ENCODE results near the gene LRP5. TPM values are rescaled to one million over a fixed set of nuclear protein-coding genes. Genes with fewer than 3 reads are reported as not detected.

Gene LRP5
- total and polyA plus RNA-seq, 10 donors: 3.9 to 21.8 (median 14.1) TPM

DNA sequence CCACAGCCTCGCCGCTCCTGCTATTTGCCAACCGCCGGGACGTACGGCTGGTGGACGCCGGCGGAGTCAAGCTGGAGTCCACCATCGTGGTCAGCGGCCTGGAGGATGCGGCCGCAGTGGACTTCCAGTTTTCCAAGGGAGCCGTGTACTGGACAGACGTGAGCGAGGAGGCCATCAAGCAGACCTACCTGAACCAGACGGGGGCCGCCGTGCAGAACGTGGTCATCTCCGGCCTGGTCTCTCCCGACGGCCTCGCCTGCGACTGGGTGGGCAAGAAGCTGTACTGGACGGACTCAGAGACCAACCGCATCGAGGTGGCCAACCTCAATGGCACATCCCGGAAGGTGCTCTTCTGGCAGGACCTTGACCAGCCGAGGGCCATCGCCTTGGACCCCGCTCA, 35.5 kb downstream of the LRP5 start:
- no peaks in the 10 kb centered on the region for H3K9me3 ChIP-seq
- no peaks in the 10 kb centered on the region for H3K27me3 ChIP-seq (replicated peaks in 1 of 7)
- no peak for TF ChIP-seq POLR2AphosphoS5 (IDR thresholded peaks at IDR 0.05)
- TF ChIP-seq, protein P1, sequence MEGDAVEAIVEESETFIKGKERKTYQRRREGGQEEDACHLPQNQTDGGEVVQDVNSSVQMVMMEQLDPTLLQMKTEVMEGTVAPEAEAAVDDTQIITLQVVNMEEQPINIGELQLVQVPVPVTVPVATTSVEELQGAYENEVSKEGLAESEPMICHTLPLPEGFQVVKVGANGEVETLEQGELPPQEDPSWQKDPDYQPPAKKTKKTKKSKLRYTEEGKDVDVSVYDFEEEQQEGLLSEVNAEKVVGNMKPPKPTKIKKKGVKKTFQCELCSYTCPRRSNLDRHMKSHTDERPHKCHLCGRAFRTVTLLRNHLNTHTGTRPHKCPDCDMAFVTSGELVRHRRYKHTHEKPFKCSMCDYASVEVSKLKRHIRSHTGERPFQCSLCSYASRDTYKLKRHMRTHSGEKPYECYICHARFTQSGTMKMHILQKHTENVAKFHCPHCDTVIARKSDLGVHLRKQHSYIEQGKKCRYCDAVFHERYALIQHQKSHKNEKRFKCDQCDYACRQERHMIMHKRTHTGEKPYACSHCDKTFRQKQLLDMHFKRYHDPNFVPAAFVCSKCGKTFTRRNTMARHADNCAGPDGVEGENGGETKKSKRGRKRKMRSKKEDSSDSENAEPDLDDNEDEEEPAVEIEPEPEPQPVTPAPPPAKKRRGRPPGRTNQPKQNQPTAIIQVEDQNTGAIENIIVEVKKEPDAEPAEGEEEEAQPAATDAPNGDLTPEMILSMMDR (IDR thresholded peaks at IDR 0.05 in 8 of 11, conservative IDR thresholded peaks at IDR 0.05 in 3 of 11): no peak
- TF ChIP-seq POLR2A (IDR thresholded peaks at IDR 0.05): no peak
- H3K36me3 ChIP-seq: no peaks in the 10 kb centered on the region
- intact Hi-C loops (cut with DNase I; ENCODE audit: low total_unique reads): no loop called here
- H3K27ac ChIP-seq: no peak overlapping the region
- H3K4me3 ChIP-seq: no peak overlapping the region
- peaks cover 0 to 28% (median 11%) of the 10 kb centered on the region in 6 donors for H3K4me1 ChIP-seq
- WGBS, 5 donors: 93 to 99% (median 97%) methylated on average over 23 to 32 of the region's 32 CpGs
- DNase-seq: no peak

DNA sequence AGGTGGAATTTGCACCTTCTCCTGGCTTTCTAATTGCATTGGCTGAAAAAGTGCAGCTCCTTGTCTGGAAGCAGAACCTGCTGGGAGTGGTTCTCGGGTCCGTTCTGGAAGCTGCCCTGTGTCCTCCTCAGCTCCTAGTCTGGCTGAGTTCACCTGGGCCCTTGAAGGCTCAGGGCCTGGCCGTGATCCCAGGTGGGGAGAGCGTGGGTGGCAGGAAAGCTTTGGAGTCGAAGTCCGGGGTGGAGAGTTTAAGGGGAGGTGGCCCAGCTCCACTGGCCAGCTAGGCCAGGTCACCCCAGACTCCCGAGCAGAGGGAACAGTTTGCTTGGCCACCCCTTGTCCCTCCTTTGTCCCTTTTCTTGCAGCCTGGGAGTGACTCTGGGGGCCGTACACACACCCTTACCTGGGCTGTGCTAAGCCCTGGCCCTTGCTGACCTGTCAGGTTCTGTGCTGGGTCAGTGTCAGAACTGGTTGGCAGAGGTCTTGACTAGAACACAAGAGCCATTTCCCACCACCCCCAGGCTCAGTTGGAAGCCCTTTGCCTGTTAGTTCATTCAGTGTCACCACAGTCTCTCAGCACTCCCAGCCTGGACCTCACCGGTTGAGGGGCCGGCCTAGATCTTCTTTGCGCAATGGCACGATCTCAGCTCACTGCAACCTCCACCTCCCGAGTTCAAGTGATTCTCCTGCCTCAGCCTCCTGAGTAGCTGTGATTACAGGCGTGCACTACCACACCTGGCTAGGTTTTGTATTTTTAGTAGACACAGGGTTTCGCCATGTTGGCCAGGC, 37.3 kb downstream of the LRP5 start:
- DNase-seq: no peak
- peaks cover 0 to 40% (median 9%) of the 10 kb centered on the region in 6 donors for H3K4me1 ChIP-seq
- 84 to 96% (median 89%) methylated on average over 14 to 15 of the region's 15 CpGs for WGBS, 5 donors
- H3K36me3 ChIP-seq: no peaks in the 10 kb centered on the region
- H3K4me3 ChIP-seq: no peak overlapping the region
- no peaks in the 10 kb centered on the region for H3K27me3 ChIP-seq (replicated peaks in 1 of 7)
- H3K9me3 ChIP-seq: no peaks in the 10 kb centered on the region
- intact Hi-C loops (cut with DNase I; ENCODE audit: low total_unique reads): no loop called here
- no peak overlapping the region for H3K27ac ChIP-seq
- TF ChIP-seq, protein P1 (IDR thresholded peaks at IDR 0.05 in 8 of 11, conservative IDR thresholded peaks at IDR 0.05 in 3 of 11): no peak
- TF ChIP-seq POLR2AphosphoS5 (IDR thresholded peaks at IDR 0.05) (no peak), POLR2A (IDR thresholded peaks at IDR 0.05) (no peak)

DNA sequence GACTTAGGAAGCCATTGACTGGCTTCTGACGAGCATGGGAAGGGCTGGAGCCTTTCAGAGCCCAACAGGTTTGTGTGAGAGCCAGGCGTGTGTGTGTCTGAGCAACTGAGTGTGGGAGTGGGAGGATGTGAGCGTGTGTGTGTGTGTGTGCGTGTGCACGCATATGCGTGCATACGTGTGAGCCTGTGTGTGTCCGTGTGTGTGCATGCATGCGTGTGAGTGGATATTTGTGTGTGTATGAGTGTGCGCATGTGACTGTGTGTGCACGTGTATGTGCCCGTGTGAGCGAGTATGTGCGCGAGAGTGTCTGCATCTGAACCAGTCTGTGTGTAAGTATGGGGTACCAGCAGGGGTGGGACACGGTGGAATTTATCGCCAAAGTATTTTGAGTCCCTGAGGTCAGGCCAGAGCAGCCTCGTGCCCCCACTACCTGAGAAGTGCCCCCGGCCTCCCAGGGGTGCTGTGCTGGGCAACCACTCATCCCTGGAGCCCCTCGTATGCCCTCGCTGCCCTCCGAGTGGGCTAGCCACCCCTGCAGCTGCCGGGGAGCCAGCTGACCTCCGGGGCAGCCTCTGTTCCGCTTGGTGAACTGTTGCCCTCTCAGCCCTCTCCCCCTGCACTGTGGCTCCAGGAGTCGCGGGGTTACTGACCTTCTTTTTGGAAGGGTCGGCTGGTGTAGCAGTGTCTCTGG, 38.5 kb downstream of the LRP5 start:
- Histone ChIP-seq H3K27ac (no peak overlapping the region), H3K36me3 (no peaks in the 10 kb centered on the region), H3K4me3 (no peak overlapping the region), H3K27me3 (replicated peaks in 1 of 7) (no peaks in the 10 kb centered on the region), H3K9me3 (no peaks in the 10 kb centered on the region), H3K4me1 (peaks cover 0 to 45% (median 9%) of the 10 kb centered on the region in 6 donors)
- intact Hi-C loops (cut with DNase I; ENCODE audit: low total_unique reads): no loop called here
- TF ChIP-seq POLR2AphosphoS5 (IDR thresholded peaks at IDR 0.05): no peak
- no peak for TF ChIP-seq POLR2A (IDR thresholded peaks at IDR 0.05)
- TF ChIP-seq, protein P1 (IDR thresholded peaks at IDR 0.05 in 8 of 11, conservative IDR thresholded peaks at IDR 0.05 in 3 of 11): no peak
- DNase-seq: no peak
- 88 to 94% (median 93%) methylated on average over 26 to 28 of the region's 28 CpGs for WGBS, 5 donors
